K562 (cell line): ENCODE results near the gene ARHGAP30. TPM values are rescaled to one million over a fixed set of nuclear protein-coding genes. Genes with fewer than 3 reads are reported as not detected.
A peak's percentile ranks its signal among the peaks of the same experiment; 100 is the strongest.

Source experiments
- DACH1 ChIP-seq: fragments of 450-650 bp; IDR thresholded peaks from 2 replicates; pipeline ENCODE4 v1.6.1; 2018; ENCODE audit not compliant: partially characterized antibody
- DMBX1 ChIP-seq: fragments of 250-450 bp; sonication (Bioruptor Pico); IDR thresholded peaks from 2 replicates; pipeline ENCODE4 v1.8.0; 2022; ENCODE audit warnings: inconsistent platforms, mild to moderate bottlenecking, moderate library complexity, borderline replicate concordance
- ELF4 ChIP-seq: fragments of 450-650 bp; formaldehyde crosslinking; IDR thresholded peaks from 2 replicates; pipeline ENCODE4 v1.4.0; 2022; ENCODE audit warnings: missing genetic modification characterization
- FOXA3 ChIP-seq, 2 experiments: fragments of 450-650 bp in 1 of 2; sonication (generic) in 1 of 2; formaldehyde crosslinking; IDR thresholded peaks in 1 of 2; conservative IDR thresholded peaks in 1 of 2; 2 replicates each; pipeline versions ENCODE4 v1.4.0 to v1.8.0; 2020 to 2022; ENCODE audit warnings: mild to moderate bottlenecking in 2 of 2, missing genetic modification reagents in 1 of 2
- JUN ChIP-seq, 2 experiments: sonication (generic) in 1 of 2; formaldehyde crosslinking in 1 of 2; IDR thresholded peaks; 2 replicates each; pipeline versions ENCODE4 v1.6.1 to v1.8.0; 2012 to 2022; ENCODE audit warnings: borderline replicate concordance in 2 of 2, mild to moderate bottlenecking in 2 of 2, improper control_type of control experiment in 1 of 2, low read depth in 1 of 2, low read length in 1 of 2, missing genetic modification reagents in 1 of 2
- MAFF ChIP-seq: IDR thresholded peaks from 2 replicates; pipeline ENCODE4 v1.6.1; 2012; ENCODE audit warnings: low read length, improper control_type of control experiment
- MEF2A ChIP-seq: IDR thresholded peaks from 2 replicates; pipeline ENCODE4 v1.6.1; 2011; ENCODE audit warnings: low read depth, mild to moderate bottlenecking, low read length, moderate library complexity; ENCODE audit not compliant: control insufficient read depth
- MIER1 ChIP-seq: fragments of 450-650 bp; IDR thresholded peaks from 2 replicates; pipeline ENCODE4 v1.6.1; 2016; ENCODE audit warnings: antibody characterized with exemption, mild to moderate bottlenecking, low read depth
- MTF1 ChIP-seq: fragments of 250-450 bp; sonication (Bioruptor Pico); IDR thresholded peaks from 2 replicates; pipeline ENCODE4 v1.9.0; 2021; ENCODE audit warnings: moderate library complexity, mild to moderate bottlenecking, inconsistent platforms, borderline replicate concordance
- NCOA4 ChIP-seq: fragments of 450-650 bp; IDR thresholded peaks from 2 replicates; pipeline ENCODE4 v1.6.1; 2018; ENCODE audit warnings: mild to moderate bottlenecking; ENCODE audit not compliant: partially characterized antibody
- NFYB ChIP-seq: IDR thresholded peaks from 2 replicates; pipeline ENCODE4 v1.6.1; 2011; ENCODE audit warnings: mild to moderate bottlenecking, moderate library complexity; ENCODE audit not compliant: insufficient read length; ENCODE audit errors: extremely low read depth
- RBM14 ChIP-seq: fragments of 200-400 bp; formaldehyde crosslinking; IDR thresholded peaks from 2 replicates; pipeline ENCODE4 v1.6.1; 2018; ENCODE audit warnings: low read depth, mild to moderate bottlenecking, low read length, moderate library complexity, borderline replicate concordance; ENCODE audit not compliant: insufficient read depth
- SMARCC2 ChIP-seq: fragments of 450-650 bp; IDR thresholded peaks from 2 replicates; pipeline ENCODE4 v1.6.1; 2017; ENCODE audit warnings: antibody characterized with exemption, moderate library complexity, mild to moderate bottlenecking, low read depth
- TAF7 ChIP-seq: fragments of 450-650 bp; IDR thresholded peaks from 2 replicates; pipeline ENCODE4 v1.6.1; 2016; ENCODE audit warnings: missing genetic modification characterization, missing compliant biosample characterization
- TARDBP ChIP-seq: fragments of 450-650 bp; IDR thresholded peaks from 2 replicates; pipeline ENCODE4 v1.6.1; 2016
- ZBTB17 ChIP-seq: fragments of 450-650 bp; formaldehyde crosslinking; IDR thresholded peaks from 2 replicates; pipeline ENCODE4 v1.4.0; 2020; ENCODE audit warnings: mild to moderate bottlenecking
- ZFP1 ChIP-seq: fragments of 450-650 bp; formaldehyde crosslinking; IDR thresholded peaks from 2 replicates; pipeline ENCODE4 v1.4.0; 2020; ENCODE audit warnings: mild to moderate bottlenecking, mixed read lengths
- ZKSCAN1 ChIP-seq: fragments of 150-350 bp; IDR thresholded peaks from 2 replicates; pipeline ENCODE4 v1.6.1; 2016; ENCODE audit warnings: low read depth, low read length
- polyA plus RNA-seq, 8 experiments: library from polyadenylated mRNA; depleted of rRNA in 4 of 8; stranded (reverse) in 5 of 8; unstranded in 3 of 8; fragments of >200 nt; fragmentation: Nextera tagmentation in 2 of 8; fragmentation: Illumina TruSeq in 1 of 8; extraction: Ambion mirVana in 2 of 8; extraction: Trizol in 1 of 8; gene quantifications; 2 replicates each; pipeline versions ENCODE4 v1.2.1 to v1.2.3, GENCODE V29; 2011 to 2014; ENCODE audit warnings: inconsistent platforms in 1 of 8, missing spikeins in 1 of 8
- total RNA-seq, 7 experiments: library from RNA; depleted of rRNA in 6 of 7; stranded (reverse); fragments of >200 nt in 6 of 7; fragmentation: Illumina TruSeq in 2 of 7; extraction: Trizol in 2 of 7; gene quantifications; 2 replicates each; pipeline versions ENCODE4 v1.2.1 to v1.2.3, GENCODE V29; 2011 to 2021; ENCODE audit warnings: low replicate concordance in 1 of 7
- TF ChIP-seq, protein P1 (sequence below), 2 experiments: fragments of 450-650 bp in 1 of 2; sonication (generic) in 1 of 2; formaldehyde crosslinking; conservative IDR thresholded peaks; 2 replicates each; pipeline versions ENCODE4 v1.4.0 to v1.8.1; 2020 to 2022; ENCODE audit warnings: mild to moderate bottlenecking in 1 of 2, missing genetic modification reagents in 1 of 2
- TF ChIP-seq, protein P2 (sequence below): sonication (generic); formaldehyde crosslinking; IDR thresholded peaks from 2 replicates; pipeline ENCODE4 v1.8.1; 2023; ENCODE audit warnings: mild to moderate bottlenecking, missing genetic modification reagents

Gene ARHGAP30
- total and polyA plus RNA-seq, 9 of the 15 experiments (the other 6 are each of a cell fraction or from before 2014, with no cell fraction given), result 0.01 to 0.73 (median 0.12) TPM

DNA sequence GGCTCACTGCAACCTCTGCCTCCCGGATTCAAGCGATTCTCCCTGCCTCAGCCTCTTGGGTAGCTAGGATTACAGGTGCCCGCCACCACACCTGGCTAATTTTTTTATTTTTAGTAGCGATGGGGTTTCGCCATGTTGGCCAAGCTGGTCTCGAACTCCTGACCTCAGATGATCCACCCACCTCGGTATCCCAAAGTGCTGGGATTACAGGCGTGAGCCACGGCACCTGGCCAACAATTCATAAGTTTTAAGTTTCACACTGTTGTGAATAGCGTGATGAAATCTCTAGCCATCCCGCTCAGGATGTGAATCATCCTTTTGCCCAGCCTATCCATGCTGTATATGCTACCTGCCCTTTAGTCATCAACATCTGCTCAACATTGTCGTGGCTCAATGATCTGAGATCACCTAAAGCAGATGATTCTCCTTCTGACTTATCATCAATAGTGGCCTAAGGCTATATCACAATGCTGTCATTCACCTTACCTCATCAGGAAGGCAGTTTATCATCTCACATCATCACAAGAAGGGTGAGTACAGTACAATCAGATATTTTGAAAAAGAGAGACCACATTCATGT, 45.5 kb upstream of the ARHGAP30 start (continued):
- TF ChIP-seq ZFP1, result no peak
- TF ChIP-seq DMBX1 (CRISPR knock-in tag), result peak; percentile 86; the same call in 1 of the 2 replicates
- TF ChIP-seq MAFF, result no peak
- TF ChIP-seq NFYB, result no peak
- no peak for TF ChIP-seq TARDBP
- TF ChIP-seq DACH1, result no peak
- TF ChIP-seq TAF7, result no peak
- TF ChIP-seq NCOA4, result no peak
- TF ChIP-seq MEF2A, result no peak
- no peak for TF ChIP-seq ELF4 (CRISPR knock-in tag)
- TF ChIP-seq MTF1 (CRISPR knock-in tag), result no peak
- TF ChIP-seq JUN (IDR thresholded peaks at IDR 0.05; ENCODE audit: borderline replicate concordance, low read depth, low read length), result peak; percentile 94
- no peak; the same call in 1 of the 2 replicates for TF ChIP-seq JUN (CRISPR knock-in tag; IDR thresholded peaks at IDR 0.05; ENCODE audit: borderline replicate concordance)
- no peak for TF ChIP-seq FOXA3 (CRISPR knock-in tag; conservative IDR thresholded peaks at IDR 0.05 in 1 of 2, IDR thresholded peaks at IDR 0.05 in 1 of 2)
- TF ChIP-seq, protein P1, sequence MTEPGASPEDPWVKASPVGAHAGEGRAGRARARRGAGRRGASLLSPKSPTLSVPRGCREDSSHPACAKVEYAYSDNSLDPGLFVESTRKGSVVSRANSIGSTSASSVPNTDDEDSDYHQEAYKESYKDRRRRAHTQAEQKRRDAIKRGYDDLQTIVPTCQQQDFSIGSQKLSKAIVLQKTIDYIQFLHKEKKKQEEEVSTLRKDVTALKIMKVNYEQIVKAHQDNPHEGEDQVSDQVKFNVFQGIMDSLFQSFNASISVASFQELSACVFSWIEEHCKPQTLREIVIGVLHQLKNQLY (CRISPR knock-in tag; conservative IDR thresholded peaks at IDR 0.05), result no peak
- TF ChIP-seq RBM14, result no peak
- TF ChIP-seq SMARCC2, result no peak
- no peak for TF ChIP-seq ZKSCAN1
- no peak for TF ChIP-seq MIER1
- TF ChIP-seq, protein P2, sequence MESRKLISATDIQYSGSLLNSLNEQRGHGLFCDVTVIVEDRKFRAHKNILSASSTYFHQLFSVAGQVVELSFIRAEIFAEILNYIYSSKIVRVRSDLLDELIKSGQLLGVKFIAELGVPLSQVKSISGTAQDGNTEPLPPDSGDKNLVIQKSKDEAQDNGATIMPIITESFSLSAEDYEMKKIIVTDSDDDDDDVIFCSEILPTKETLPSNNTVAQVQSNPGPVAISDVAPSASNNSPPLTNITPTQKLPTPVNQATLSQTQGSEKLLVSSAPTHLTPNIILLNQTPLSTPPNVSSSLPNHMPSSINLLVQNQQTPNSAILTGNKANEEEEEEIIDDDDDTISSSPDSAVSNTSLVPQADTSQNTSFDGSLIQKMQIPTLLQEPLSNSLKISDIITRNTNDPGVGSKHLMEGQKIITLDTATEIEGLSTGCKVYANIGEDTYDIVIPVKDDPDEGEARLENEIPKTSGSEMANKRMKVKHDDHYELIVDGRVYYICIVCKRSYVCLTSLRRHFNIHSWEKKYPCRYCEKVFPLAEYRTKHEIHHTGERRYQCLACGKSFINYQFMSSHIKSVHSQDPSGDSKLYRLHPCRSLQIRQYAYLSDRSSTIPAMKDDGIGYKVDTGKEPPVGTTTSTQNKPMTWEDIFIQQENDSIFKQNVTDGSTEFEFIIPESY (CRISPR knock-in tag), result no peak
- TF ChIP-seq ZBTB17, result no peak
